Suprapubic skin (tissue), 4 donors: ENCODE measurements around the gene CASKIN2. TPM values are rescaled to one million over a fixed set of nuclear protein-coding genes. Genes with fewer than 3 reads are reported as not detected.
A peak's percentile ranks its signal among the peaks of the same experiment; 100 is the strongest.

Experiments used
- DNase-seq, 2 donors: peaks; one replicate each; pipeline ENCODE4 v3.0.0-alpha.2; 2019; ENCODE audit warnings: low spot score in 2 of 2
- H3K27ac ChIP-seq: fragments of 200-600 bp; sonication (generic); one replicate; pipeline ENCODE4 v1.5.1; 2019
- H3K27me3 ChIP-seq: fragments of 200-600 bp; sonication (generic); one replicate; pipeline ENCODE4 v1.5.1; 2019
- H3K36me3 ChIP-seq: fragments of 200-600 bp; sonication (generic); one replicate; pipeline ENCODE4 v1.5.1; 2019
- H3K4me1 ChIP-seq: fragments of 200-600 bp; sonication (generic); one replicate; pipeline ENCODE4 v1.5.1; 2019
- H3K4me3 ChIP-seq: fragments of 200-600 bp; sonication (generic); one replicate; pipeline ENCODE4 v1.5.1; 2019; ENCODE audit warnings: mild to moderate bottlenecking
- H3K9me3 ChIP-seq: fragments of 200-600 bp; sonication (generic); one replicate; pipeline ENCODE4 v1.5.1; 2019
- EP300 ChIP-seq: sonication (generic); formaldehyde crosslinking; IDR thresholded peaks from one replicate; pipeline ENCODE4 v1.6.1; 2017; ENCODE audit warnings: antibody characterized with exemption
- POLR2A ChIP-seq, 2 donors: fragments of 450-650 bp; IDR thresholded peaks; one replicate each; pipeline ENCODE4 v1.6.1; 2017; ENCODE audit warnings: antibody characterized with exemption in 2 of 2, mild to moderate bottlenecking in 2 of 2, moderate library complexity in 2 of 2
- POLR2AphosphoS5 ChIP-seq, 3 donors: sonication (generic); formaldehyde crosslinking; IDR thresholded peaks; one replicate each; pipeline ENCODE4 v1.6.1; 2017; ENCODE audit warnings: antibody characterized with exemption in 3 of 3
- WGBS: methylation state at CpG from one replicate; pipeline ENCODE4 v1.1.5; 2018; 5-methylcytosine and 5-hydroxymethylcytosine counted together
- total RNA-seq, 4 donors: library from RNA; depleted of rRNA; stranded (reverse); fragments of >200 nt; gene quantifications; one replicate each; pipeline ENCODE4 v1.1.0, GENCODE V29; 2016
- TF ChIP-seq, protein P1 (sequence below), 2 donors: fragments of 200-600 bp in 1 of 2; fragments of 450-650 bp in 1 of 2; sonication (generic) in 1 of 2; IDR thresholded peaks; one replicate each; pipeline ENCODE4 v1.5.1; 2016 to 2019; ENCODE audit warnings: antibody characterized with exemption in 2 of 2, mild to moderate bottlenecking in 1 of 2, moderate library complexity in 1 of 2

CASKIN2 gene
- total RNA-seq, 4 donors from 2014 or later = 18.7 to 25.1 (median 22.1) TPM

DNA sequence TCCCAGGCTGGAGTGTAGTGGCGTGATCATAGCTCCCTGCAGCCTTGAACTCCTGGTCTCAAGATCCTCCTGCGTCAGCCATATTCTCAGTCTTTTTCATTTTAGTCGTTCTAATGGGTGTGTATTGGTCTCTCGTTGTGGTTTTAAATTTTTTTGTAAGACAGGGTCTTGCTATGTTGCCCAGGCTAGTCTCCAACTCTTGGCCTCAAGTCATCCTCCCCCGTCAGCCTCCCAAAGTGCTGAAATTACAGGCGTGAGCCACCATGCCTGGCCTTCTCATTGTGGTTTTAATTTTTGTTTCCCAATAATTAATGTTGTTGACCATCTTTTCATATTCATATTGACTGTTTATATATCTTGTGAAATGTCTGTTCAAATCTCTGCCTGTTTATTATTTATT lies 50.3 kb downstream of the CASKIN2 start:
- WGBS = 95% methylated on average over 6 of the region's 6 CpGs
- TF ChIP-seq, protein P1, sequence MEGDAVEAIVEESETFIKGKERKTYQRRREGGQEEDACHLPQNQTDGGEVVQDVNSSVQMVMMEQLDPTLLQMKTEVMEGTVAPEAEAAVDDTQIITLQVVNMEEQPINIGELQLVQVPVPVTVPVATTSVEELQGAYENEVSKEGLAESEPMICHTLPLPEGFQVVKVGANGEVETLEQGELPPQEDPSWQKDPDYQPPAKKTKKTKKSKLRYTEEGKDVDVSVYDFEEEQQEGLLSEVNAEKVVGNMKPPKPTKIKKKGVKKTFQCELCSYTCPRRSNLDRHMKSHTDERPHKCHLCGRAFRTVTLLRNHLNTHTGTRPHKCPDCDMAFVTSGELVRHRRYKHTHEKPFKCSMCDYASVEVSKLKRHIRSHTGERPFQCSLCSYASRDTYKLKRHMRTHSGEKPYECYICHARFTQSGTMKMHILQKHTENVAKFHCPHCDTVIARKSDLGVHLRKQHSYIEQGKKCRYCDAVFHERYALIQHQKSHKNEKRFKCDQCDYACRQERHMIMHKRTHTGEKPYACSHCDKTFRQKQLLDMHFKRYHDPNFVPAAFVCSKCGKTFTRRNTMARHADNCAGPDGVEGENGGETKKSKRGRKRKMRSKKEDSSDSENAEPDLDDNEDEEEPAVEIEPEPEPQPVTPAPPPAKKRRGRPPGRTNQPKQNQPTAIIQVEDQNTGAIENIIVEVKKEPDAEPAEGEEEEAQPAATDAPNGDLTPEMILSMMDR (IDR thresholded peaks at IDR 0.05) = no peak
- no peak for TF ChIP-seq POLR2AphosphoS5 (IDR thresholded peaks at IDR 0.05)
- TF ChIP-seq EP300 = no peak
- TF ChIP-seq POLR2A (IDR thresholded peaks at IDR 0.05) = no peak
- DNase-seq = no peak
- no peaks in the 10 kb centered on the region for H3K36me3 ChIP-seq
- H3K4me3 ChIP-seq = no peak overlapping the region
- H3K27ac ChIP-seq = no peak overlapping the region
- H3K9me3 ChIP-seq = no peaks in the 10 kb centered on the region
- H3K27me3 ChIP-seq = no peaks in the 10 kb centered on the region
- H3K4me1 ChIP-seq = peaks cover 14% of the 10 kb centered on the region

DNA sequence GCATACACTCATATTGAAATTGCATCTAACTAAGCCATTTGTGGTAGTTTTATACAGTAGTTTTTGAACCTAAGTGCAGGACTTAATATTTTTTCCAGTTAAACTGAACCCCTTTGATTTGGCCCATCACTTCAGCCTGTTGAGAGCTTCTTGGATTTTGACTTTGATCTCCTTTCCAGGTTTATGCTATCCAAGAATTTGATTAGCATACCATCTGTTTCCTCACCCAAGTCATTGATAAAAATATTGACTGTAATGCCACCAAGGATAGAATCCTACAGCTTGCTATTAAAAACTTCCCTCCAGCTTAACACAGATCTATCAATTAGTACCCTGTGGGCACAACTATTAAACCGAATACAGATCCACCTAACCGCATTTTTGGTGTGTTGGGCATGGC lies 51.7 kb downstream of the CASKIN2 start:
- peaks cover 22% of the 10 kb centered on the region for H3K4me1 ChIP-seq
- WGBS = 40% methylated on average over 2 of the region's 2 CpGs
- no peak overlapping the region for H3K27ac ChIP-seq
- H3K36me3 ChIP-seq = no peaks in the 10 kb centered on the region
- no peak for TF ChIP-seq POLR2A (IDR thresholded peaks at IDR 0.05)
- TF ChIP-seq, protein P1 (IDR thresholded peaks at IDR 0.05) = no peak
- no peak for DNase-seq
- no peaks in the 10 kb centered on the region for H3K27me3 ChIP-seq
- no peak overlapping the region for H3K4me3 ChIP-seq
- no peaks in the 10 kb centered on the region for H3K9me3 ChIP-seq

DNA sequence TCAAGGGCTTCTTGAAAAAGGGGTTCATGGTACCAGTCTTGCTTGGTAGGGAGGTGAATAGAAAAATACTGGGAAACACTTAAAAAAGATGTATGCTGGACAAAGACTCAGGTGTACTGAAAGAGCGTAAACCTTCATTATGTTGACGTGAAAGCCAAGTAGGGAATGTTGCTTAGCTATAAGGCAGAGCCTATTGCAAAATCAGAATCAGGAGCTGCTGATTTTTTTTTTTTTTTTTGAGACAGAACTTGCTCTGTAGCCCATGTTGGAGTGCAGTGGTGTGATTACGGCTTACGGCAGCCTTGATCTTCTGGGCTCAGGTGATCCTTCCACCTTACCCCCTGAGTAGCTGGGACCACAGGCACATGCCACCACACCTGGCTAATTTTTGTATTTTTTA lies 55.0 kb downstream of the CASKIN2 start:
- 78% methylated on average over 4 of the region's 4 CpGs for WGBS
- Histone ChIP-seq H3K36me3 (no peaks in the 10 kb centered on the region), H3K27me3 (no peaks in the 10 kb centered on the region), H3K4me3 (no peak overlapping the region), H3K27ac (peak overlapping the region; percentile 52), H3K9me3 (no peaks in the 10 kb centered on the region), H3K4me1 (peaks cover 35% of the 10 kb centered on the region)
- TF ChIP-seq EP300 (no peak), POLR2A (IDR thresholded peaks at IDR 0.05) (no peak), POLR2AphosphoS5 (IDR thresholded peaks at IDR 0.05) (no peak)
- TF ChIP-seq, protein P1 (IDR thresholded peaks at IDR 0.05) = no peak
- DNase-seq = no peak

DNA sequence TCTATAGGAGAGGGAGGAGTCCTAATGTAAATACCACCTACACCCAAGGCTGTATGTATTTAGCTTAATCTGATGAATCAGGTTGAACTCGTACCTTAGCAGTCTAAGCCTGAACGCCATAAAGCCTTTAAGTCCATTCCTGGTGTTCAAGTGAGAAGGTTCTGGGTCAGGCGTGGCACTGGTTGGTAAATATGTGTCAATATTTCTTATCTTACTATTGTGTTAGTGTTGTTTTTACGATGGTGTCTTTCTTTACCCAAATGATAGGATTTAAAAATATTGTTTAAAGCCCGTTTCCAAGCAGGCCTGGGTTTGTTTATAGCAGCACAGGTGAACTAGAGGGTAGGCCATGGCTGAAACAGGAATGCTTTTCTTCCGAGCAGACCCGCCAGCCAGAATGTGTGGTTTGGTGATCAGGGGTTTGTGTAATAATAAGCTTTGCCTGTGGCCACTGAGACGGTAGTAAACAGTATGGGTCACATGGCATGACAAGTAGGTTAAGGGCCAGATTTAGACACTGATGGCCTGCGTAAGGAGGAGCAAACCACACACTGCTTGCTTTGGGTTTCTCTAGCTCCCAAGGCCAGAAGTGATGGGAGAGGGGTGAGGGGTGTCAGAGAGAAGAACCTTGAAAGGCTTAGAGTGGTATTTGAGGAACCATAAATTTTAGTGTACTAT lies 55.6 kb downstream of the CASKIN2 start:
- H3K27me3 ChIP-seq = no peaks in the 10 kb centered on the region
- no peak overlapping the region for H3K4me3 ChIP-seq
- TF ChIP-seq POLR2AphosphoS5 (IDR thresholded peaks at IDR 0.05) (no peak), EP300 (no peak), POLR2A (IDR thresholded peaks at IDR 0.05) (no peak)
- TF ChIP-seq, protein P1 (IDR thresholded peaks at IDR 0.05) = no peak
- 52% methylated on average over 9 of the region's 9 CpGs for WGBS
- no peaks in the 10 kb centered on the region for H3K36me3 ChIP-seq
- H3K27ac ChIP-seq = peak overlapping the region; percentile 52
- peaks cover 35% of the 10 kb centered on the region for H3K4me1 ChIP-seq
- DNase-seq = no peak
- H3K9me3 ChIP-seq = no peaks in the 10 kb centered on the region

DNA sequence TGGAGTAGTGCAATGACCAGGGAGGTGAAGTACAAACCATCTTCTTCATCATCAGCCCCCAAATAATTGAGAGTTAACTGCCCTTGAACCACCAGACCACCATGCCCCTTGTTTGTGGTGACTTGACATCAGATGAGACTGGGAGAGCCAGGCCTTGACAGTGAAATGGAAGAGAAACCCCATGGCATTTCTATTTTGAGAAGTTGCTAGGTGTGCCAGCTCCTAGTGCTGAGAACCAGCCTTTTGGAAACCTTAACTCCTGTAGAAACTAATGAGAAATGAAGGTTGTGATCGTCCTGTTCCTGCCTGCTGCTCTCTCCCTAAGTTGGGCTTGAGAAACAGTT lies 56.1 kb downstream of the CASKIN2 start:
- H3K4me1 ChIP-seq = peaks cover 35% of the 10 kb centered on the region
- H3K27me3 ChIP-seq = no peaks in the 10 kb centered on the region
- WGBS = 25% methylated on average over 1 of the region's 1 CpG
- no peak overlapping the region for H3K4me3 ChIP-seq
- no peaks in the 10 kb centered on the region for H3K36me3 ChIP-seq
- H3K9me3 ChIP-seq = no peaks in the 10 kb centered on the region
- peak overlapping the region; percentile 52 for H3K27ac ChIP-seq
- TF ChIP-seq, protein P1 (IDR thresholded peaks at IDR 0.05) = no peak
- TF ChIP-seq POLR2AphosphoS5 (IDR thresholded peaks at IDR 0.05) = no peak
- no peak for TF ChIP-seq EP300
- no peak for TF ChIP-seq POLR2A (IDR thresholded peaks at IDR 0.05)
- no peak for DNase-seq
